Neural progenitor cell (in vitro differentiated cells): ENCODE results near the gene SLC38A10.

ENCODE experiments used
- EZH2 ChIP-seq: fragments of 200-600 bp; sonication (generic); IDR thresholded peaks from 2 replicates; pipeline ENCODE4 v1.6.1; 2017; ENCODE audit warnings: antibody characterized with exemption, mild to moderate bottlenecking, moderate library complexity
- TF ChIP-seq, protein P1 (sequence below): fragments of 200-600 bp; sonication (generic); IDR thresholded peaks from 2 replicates; pipeline ENCODE4 v1.5.1; 2017; ENCODE audit warnings: antibody characterized with exemption, mild to moderate bottlenecking

DNA sequence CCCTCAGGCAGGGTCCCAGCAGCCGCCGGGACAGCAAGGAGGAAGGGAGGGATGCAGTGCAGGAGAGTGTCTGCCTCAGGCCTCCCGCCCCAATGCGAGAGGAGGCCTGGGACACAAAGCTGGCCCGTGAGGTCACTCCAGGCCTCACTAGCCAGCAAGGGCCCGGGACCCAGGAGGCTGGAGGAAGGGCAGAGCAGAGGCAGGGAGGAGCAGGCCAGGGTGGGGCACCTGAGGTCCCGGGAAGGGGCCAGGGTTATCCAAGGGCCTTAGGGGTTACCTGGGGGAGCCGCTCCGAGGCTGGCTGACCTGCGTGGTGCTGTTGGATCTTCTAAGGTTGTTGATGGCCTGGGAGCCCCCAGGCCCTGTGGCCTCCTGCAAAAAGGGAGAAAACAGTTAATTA lies 86.5 kb downstream of the SLC38A10 start:
- TF ChIP-seq, protein P1, sequence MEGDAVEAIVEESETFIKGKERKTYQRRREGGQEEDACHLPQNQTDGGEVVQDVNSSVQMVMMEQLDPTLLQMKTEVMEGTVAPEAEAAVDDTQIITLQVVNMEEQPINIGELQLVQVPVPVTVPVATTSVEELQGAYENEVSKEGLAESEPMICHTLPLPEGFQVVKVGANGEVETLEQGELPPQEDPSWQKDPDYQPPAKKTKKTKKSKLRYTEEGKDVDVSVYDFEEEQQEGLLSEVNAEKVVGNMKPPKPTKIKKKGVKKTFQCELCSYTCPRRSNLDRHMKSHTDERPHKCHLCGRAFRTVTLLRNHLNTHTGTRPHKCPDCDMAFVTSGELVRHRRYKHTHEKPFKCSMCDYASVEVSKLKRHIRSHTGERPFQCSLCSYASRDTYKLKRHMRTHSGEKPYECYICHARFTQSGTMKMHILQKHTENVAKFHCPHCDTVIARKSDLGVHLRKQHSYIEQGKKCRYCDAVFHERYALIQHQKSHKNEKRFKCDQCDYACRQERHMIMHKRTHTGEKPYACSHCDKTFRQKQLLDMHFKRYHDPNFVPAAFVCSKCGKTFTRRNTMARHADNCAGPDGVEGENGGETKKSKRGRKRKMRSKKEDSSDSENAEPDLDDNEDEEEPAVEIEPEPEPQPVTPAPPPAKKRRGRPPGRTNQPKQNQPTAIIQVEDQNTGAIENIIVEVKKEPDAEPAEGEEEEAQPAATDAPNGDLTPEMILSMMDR: no peak
- no peak for TF ChIP-seq EZH2
